GM23338 (cell line): ENCODE measurements around the gene TPSAB1.
"Not testable (repeated sequence)": the region's sequence is repeated elsewhere in the genome, so short reads cannot be mapped to it uniquely, and the experiment has no call there.

Source experiments
- EZH2 ChIP-seq: fragments of 200-600 bp; sonication (generic); IDR thresholded peaks from one replicate; pipeline ENCODE4 v1.8.0; 2017; ENCODE audit warnings: antibody characterized with exemption, mild to moderate bottlenecking, low read depth; ENCODE audit not compliant: unreplicated experiment
- EZH2phosphoT487 ChIP-seq: fragments of 200-600 bp; sonication (generic); IDR thresholded peaks from one replicate; pipeline ENCODE4 v1.8.1; 2018; ENCODE audit warnings: antibody characterized with exemption; ENCODE audit not compliant: unreplicated experiment
- JUNB ChIP-seq: IDR thresholded peaks from one replicate; pipeline ENCODE4 v1.6.1; 2016; ENCODE audit warnings: antibody characterized with exemption; ENCODE audit not compliant: unreplicated experiment
- POLR2AphosphoS5 ChIP-seq: IDR thresholded peaks from 2 replicates; pipeline ENCODE4 v1.6.1; 2016; ENCODE audit warnings: antibody characterized with exemption, low read depth
- REST ChIP-seq: IDR thresholded peaks from one replicate; pipeline ENCODE4 v1.6.1; 2018; ENCODE audit warnings: antibody characterized with exemption; ENCODE audit not compliant: unreplicated experiment
- TF ChIP-seq, protein P1 (sequence below), 2 experiments: fragments of 200-600 bp in 1 of 2; sonication (generic) in 1 of 2; conservative IDR thresholded peaks; 2 replicates each; pipeline versions ENCODE4 v1.5.1 to v1.6.1; 2016 to 2017; ENCODE audit warnings: antibody characterized with exemption in 2 of 2, low read depth in 2 of 2, mild to moderate bottlenecking in 2 of 2, moderate library complexity in 1 of 2

- TF ChIP-seq, protein P1, sequence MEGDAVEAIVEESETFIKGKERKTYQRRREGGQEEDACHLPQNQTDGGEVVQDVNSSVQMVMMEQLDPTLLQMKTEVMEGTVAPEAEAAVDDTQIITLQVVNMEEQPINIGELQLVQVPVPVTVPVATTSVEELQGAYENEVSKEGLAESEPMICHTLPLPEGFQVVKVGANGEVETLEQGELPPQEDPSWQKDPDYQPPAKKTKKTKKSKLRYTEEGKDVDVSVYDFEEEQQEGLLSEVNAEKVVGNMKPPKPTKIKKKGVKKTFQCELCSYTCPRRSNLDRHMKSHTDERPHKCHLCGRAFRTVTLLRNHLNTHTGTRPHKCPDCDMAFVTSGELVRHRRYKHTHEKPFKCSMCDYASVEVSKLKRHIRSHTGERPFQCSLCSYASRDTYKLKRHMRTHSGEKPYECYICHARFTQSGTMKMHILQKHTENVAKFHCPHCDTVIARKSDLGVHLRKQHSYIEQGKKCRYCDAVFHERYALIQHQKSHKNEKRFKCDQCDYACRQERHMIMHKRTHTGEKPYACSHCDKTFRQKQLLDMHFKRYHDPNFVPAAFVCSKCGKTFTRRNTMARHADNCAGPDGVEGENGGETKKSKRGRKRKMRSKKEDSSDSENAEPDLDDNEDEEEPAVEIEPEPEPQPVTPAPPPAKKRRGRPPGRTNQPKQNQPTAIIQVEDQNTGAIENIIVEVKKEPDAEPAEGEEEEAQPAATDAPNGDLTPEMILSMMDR (conservative IDR thresholded peaks at IDR 0.05; ENCODE audit: low read depth in 2 of 2) = 0 out of 4 replicates have a peak, but pooled peaks of 1 of the 2 experiments have one; percentile 1
- not testable (repeated sequence) for TF ChIP-seq EZH2, JUNB, EZH2phosphoT487, REST, POLR2AphosphoS5
These were observed 14.7 kb upstream of the TPSAB1 start for GRCh38 chr16:1225728-1226311.
